22Rv1 (cell line): Measurements from ENCODE around the gene FOXP1.

Experiments used
- H3K27ac ChIP-seq: fragments of 450-650 bp; 2 replicates; pipeline ENCODE4 v1.5.1; 2017
- CTCF ChIP-seq: fragments of 450-650 bp; IDR thresholded peaks from 2 replicates; pipeline ENCODE4 v1.5.1; 2017; ENCODE audit warnings: mild to moderate bottlenecking
- ZFX ChIP-seq: fragments of 450-650 bp; IDR thresholded peaks from 2 replicates; pipeline ENCODE4 v1.6.1; 2017; ENCODE audit warnings: antibody characterized with exemption, borderline replicate concordance

FOXP1 gene

GRCh38 chr3:71578054-71578751 is 5.3 kb downstream of the FOXP1 start:
- no peak overlapping the region for H3K27ac ChIP-seq
- TF ChIP-seq CTCF (no peak), ZFX (no peak)

- TF ChIP-seq CTCF (no peak), ZFX (no peak)
- no peak overlapping the region for H3K27ac ChIP-seq
Observed at GRCh38 chr3:71577011-71577410, 6.5 kb downstream of the FOXP1 start.

- H3K27ac ChIP-seq = no peak overlapping the region
- TF ChIP-seq CTCF (no peak), ZFX (no peak)
Observed at GRCh38 chr3:71575433-71575832, 8.1 kb downstream of the FOXP1 start.

- H3K27ac ChIP-seq = no peak overlapping the region
- TF ChIP-seq CTCF (no peak), ZFX (no peak)
Observed at GRCh38 chr3:71573181-71573580, 10.3 kb downstream of the FOXP1 start.

- H3K27ac ChIP-seq = no peak overlapping the region
- no peak for TF ChIP-seq CTCF
Observed at GRCh38 chr3:71570546-71570945, 13.0 kb downstream of the FOXP1 start.

- no peak overlapping the region for H3K27ac ChIP-seq
- TF ChIP-seq CTCF (no peak), ZFX (no peak)
Observed at GRCh38 chr3:71568207-71568606, 15.3 kb downstream of the FOXP1 start.

GRCh38 chr3:71566776-71567175 is 16.8 kb downstream of the FOXP1 start:
- TF ChIP-seq CTCF (no peak), ZFX (no peak)
- no peak overlapping the region for H3K27ac ChIP-seq
